NCI-H2029 (cell line): Measurements from ENCODE around the gene ARHGAP31.
"Not testable (repeated sequence)": the region's sequence is repeated elsewhere in the genome, so short reads cannot be mapped to it uniquely, and the experiment has no call there.

Experiments used
- DNase-seq: peaks from one replicate; lab custom pipeline; 2025; lab: John Stamatoyannopoulos, UW

Gene ARHGAP31

DNA sequence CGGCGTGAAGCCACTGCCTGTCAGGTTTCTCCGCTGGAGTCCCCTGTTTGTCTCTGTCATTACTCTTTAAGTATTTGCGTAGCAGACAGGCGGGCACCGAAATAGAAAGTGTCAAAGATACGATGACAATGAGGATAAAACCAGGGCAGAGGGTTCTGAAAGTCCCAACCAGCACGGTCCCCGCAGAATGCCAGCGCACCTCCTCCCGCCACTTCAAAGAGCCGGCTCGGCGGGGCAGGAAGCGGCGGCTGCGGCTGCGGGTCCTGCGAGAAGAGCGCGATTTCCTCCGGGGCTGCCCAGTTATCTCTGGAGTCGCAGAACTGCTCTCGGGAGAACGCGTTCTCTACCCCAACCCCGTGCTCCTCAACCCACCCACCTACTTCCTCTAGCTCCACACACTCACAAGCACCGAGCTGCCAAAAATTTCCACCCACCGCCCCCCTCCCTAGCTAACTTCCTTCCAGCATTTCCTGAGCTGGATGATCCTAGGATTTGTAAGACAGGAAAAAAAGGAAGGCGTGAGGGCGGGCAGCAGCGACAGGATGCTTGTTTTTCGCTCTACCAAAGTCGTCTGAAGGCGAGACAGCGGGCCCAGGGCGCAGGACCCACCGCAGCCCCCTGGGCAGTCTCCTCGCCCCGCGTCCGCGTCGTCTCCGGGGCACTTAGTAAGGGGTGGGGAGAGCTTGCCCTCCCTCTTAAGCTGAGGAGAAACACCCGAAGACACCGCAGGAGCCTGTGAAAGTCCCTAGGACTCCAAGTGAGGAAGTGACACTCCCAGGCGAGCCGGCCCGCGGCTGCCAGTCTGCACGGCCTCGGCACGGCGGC is at the start of gene ARHGAP31:
ARHGAP31 (plus strand) TSS at position 513 of the 825 bp plus-strand sequence. CDS start 522 bp downstream, outside the sequence.
- DNase-seq: peak; percentile 37

DNA sequence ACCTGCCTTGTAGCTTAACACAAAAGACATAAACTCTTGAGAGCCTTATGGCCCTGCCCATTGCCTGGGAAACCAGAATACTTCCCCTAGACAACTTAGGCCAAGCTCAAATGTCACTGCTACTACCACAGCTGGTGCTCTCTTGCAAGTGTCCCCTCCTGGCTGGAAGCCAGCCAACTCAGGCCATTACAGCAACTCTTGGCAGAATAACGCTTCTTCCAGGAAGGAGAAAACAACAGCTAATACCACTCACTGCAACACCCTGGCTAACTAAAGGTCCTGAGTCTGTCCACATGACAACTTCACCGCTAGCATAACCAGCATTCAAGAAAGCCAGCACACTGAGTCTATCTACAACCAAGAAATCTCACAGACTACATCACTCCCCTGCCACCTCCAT is 48.4 kb upstream of the ARHGAP31 start:
- peak; percentile 76 for DNase-seq

GRCh38 chr3:119255214-119255613 is 39.0 kb upstream of the ARHGAP31 start:
- DNase-seq: no peak

DNA sequence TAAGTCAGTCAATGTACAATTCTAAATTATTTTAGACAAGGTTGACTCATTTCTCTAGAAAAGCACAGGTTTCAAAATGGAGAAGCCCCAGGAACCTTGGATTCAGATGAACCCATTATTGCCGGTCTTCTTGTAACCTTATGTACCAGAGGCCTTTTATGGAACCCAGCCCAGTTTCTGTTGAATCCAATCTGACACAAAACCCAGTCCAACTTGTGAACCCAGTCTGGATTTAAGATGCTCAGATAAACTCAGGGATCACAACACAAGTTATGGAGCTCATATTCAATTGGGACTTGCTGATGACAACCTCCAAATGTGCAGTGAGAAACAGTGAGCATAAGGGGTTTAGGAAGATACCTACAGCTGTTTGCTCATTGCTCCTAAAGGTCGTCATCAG is 37.1 kb upstream of the ARHGAP31 start:
- DNase-seq: no peak

- peak; percentile 26 for DNase-seq
Observed at GRCh38 chr3:119257654-119258410, 36.4 kb upstream of the ARHGAP31 start.

DNA sequence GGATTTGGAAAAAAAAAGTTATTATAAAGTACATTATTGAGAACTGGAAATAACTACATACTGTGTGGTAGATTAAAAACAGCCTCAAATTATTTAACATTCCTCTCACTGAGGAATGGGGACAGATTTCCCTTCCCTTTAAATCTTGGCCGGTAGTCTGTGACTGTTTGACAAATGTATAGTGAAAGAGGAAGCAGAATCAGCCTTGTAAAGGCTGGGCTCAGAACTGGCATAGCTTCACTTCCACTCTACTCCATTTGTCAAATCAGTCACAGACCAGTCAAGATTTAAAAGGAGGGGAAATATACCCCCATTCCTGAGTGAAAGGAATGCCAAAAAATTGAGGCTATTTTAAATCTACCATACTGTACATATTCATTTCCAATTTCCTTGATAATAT is 35.3 kb upstream of the ARHGAP31 start:
- no peak for DNase-seq

- no peak for DNase-seq
Observed at GRCh38 chr3:119259821-119260220, 34.4 kb upstream of the ARHGAP31 start.

GRCh38 chr3:119261055-119261454 is 33.1 kb upstream of the ARHGAP31 start:
- DNase-seq: no peak

DNA sequence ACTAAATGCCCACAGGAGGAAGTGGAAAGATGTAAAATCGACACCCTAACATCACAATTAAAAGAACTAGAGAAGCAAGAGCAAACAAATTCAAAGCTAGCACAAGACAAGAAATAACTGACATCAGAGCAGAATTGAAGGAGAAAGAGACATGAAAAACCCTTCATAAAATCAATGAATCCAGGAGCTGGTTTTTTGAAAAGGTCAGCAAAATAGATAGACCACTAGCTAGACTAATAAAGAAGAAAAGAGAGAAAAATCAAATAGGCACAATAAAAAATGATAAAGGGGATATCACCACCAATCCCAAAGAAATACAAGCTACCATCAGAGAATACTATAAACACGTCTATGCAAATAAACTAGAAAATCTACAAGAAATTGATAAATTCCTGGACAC is 24.0 kb upstream of the ARHGAP31 start:
- not testable (repeated sequence) for DNase-seq

GRCh38 chr3:119276680-119277079 is 17.5 kb upstream of the ARHGAP31 start:
- DNase-seq: no peak

- DNase-seq: peak; percentile 81
Observed at GRCh38 chr3:119279101-119279554, 15.1 kb upstream of the ARHGAP31 start.

DNA sequence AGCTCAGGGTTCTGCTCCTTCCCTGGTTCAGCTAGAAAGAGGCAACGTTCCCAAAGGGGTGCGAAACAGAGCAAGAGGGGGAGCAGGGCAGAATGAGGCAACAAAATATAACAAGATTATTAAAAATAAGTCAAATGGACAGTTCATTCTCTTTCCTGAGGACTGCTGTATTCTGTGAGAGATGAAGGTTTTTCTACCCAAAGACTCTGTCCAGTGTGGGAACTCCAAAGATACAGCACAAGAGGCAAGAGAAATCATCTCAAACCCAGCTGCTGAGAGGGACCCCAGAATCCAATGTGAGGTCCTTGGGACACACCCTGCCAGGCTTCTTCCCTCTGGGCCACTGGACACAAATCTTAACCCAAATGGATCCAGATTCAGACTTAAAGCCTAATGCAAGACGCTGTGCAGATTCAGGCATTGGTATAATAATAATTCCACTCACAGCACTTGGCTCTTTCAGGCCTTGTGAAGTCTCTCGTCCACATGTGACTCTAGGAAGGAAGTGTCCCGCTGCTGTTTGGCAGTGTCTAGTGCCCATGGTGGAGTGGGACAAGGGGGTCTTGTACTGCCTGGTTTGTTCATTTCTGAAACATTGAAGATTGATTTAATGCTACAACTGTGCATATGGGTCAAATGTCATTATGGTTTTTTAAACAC is 14.5 kb upstream of the ARHGAP31 start:
- no peak for DNase-seq

DNA sequence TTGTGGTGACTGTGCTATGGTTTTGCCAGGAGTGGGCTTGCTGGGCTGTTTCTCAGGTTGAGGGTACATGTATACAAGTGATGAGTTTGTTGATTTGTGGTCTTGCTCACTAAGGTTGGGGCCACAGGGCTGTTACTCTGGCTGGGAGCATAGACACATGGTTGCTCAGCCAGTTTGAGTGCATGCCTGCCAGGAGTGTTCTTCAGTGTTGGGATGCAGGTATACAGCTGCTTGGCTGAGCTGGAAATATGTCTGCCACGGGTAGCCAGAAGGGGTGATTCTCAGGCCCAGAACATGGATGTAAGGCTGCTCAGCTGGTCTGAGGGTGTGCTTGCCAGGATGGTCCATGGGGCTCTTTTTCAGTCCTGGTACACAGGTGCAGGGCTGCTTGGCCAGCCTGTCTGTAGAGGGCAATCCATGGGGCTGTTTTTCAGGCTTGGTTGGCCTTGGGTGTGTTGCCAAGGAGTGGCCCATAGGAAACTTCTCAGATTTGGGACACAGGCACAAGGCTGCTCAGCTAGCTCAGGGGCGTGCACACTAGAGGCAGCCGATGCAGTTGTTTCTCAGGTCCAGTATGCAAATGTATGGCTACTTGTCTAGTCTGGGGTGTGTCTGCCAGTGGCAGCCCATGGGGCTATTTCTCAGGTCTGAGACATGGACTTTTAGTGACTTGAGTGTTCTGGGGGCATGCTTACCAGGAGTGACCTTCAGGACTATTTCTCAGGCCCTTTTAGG is 5.3 kb upstream of the ARHGAP31 start:
- DNase-seq: no peak

DNA sequence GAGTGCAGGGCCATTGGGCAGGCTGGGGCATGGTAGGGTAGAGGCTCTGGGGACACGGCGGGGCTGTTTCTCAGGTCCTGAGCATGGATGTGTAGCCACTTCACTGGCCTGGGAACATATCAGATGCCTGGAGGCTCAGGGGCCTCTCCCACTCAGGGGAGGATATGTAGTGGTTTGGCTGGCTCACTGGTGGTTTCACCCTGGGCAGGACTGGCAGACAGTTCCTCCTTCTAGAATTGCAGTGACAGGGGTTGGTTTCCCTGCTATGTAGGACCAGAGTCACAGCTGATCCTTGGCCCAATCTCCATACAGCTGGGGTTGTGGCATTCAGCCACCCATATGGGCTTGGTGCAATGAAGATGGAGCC is 4.8 kb upstream of the ARHGAP31 start:
- DNase-seq: no peak

DNA sequence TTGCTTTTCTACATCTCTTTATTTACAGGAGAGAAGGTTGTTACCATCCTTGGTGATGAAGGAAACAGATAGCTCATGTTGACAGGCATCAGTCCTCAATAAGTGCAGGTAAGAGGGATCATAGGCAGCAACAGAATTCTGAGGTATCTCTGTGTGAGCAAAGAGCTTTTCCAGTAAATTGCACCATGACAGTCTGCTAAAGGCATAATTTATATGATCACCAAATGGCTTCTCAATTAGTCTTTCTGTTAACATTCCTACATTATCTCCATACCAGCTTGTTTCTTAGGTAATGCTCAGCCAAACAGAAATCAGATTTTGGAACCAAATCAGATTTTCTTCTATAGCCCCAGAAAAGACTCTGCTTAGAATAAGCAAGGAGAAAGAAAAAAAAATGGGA is 3.6 kb upstream of the ARHGAP31 start:
- DNase-seq: no peak

DNA sequence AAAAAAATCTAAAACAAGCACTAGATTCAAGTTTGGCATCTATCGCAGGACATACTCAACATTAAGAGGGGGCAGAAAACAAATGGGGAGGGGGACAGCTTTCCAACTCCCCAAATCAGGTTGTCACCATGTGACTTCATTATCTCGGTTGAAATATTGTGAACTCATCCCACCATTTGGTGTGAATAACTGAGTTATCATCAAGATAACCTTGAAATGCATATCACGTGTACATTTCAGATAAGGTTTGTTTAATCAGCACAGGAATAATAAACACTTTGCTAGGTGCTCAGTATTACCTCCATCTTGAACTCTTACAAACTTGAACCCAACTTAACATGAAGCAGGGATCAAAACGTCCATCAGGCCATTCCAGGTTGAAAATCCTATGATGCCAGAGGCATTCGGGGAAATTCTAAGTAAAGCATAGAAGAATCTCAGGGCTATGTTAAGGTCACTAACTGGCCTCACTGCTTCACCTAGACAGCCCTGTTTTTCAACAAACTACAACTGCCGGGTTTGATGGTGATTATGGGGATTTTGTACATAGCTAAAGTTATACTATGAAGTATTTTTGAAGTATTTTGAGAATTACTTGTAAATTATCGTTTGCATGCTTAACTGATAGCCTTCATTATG is 3.0 kb upstream of the ARHGAP31 start:
- no peak for DNase-seq

- no peak for DNase-seq
Observed at GRCh38 chr3:119292666-119293065, 1.5 kb upstream of the ARHGAP31 start.

- DNase-seq: no peak
Observed at GRCh38 chr3:119293105-119293870, 895 bp upstream of the ARHGAP31 start.

- DNase-seq: no peak
Observed at GRCh38 chr3:119294696-119295671, 801 bp downstream of the ARHGAP31 start.
